Measurements from ENCODE around the gene ATP1A1.

ATP1A1 gene

DNA sequence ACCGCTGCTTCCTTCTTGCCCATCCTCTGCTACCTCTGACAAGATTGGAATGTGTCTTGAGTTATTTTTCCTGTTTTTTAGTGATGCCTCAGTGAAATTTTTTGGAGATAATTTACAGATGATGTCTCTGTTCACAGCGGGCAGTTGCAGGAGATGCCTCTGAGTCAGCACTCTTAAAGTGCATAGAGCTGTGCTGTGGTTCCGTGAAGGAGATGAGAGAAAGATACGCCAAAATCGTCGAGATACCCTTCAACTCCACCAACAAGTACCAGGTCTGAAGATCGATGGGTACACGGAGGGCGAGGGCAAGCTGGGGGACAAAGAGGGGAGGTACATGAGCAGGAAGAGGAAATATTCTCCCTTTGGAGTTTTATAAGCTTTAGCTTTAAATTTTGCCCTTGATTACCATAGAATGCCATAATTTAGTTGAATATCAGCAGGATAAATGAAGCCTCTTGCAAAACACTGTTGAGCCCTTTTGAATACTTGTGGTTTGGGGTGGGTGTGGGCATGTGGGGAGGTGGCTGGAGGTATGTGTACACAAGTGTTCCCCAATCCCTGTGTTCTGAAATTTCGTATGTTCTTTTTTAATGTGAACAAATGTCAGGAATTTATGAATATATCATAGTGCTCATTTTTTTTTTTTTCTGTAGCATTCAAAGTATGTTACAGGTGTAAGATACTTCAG is 19.8 kb downstream of the ATP1A1 start:
- no peak for DNase-seq

DNA sequence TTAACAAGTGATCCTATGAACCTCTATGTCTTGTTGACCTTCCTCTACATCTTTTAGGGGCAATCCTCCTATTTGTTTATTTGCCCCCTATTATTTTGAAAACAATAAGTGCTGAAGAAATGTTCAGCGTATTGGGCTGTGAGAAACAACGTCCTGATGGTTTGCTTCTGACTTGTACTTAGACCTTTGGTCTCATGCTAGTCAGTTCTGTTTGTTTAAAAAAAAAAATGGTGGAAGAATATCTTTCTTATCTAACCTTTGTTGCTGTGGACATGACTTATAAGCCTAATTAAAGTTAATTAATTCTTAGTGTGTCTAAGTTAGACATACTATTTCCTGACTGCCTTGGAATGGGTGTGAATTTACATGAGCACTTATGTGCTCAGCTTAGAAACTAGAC is 20.7 kb downstream of the ATP1A1 start:
- no peak for DNase-seq

DNA sequence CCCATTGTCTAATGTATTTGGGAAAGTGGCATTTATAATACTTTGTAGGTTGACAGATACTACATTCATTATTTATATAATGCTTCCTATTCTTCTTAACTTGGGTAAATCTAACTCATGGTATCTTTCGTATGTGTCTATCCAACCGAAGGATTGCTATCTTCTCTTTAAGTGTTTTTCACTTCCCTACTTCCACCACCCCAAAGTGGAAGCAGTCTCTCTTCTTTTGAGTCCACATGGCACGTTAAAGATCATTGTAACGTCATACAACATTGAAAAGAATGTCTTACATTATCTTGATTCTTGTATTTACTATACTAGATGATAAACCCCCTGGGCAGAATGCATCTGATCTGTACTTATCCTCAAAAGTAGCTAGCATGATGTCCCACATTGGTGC is 21.2 kb downstream of the ATP1A1 start:
- DNase-seq: no peak

DNA sequence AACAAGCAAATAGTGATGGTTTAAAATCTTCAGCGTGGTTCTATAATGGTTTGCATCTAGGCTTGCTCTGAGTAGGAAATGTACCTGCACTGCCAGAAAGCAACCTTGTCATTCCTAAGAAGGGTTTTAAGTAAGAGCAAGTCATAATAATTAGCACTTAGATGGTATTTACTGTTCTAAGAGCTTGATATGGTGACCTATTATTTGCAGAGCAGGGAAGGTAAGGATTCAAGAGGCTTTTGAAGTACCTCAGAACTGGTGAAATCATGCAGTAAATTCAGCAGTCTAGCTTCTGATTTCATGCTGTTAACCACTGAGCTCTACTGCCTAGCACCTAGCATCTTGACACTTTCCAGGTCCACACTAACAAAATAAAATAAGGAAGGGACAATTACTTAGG is 23.7 kb downstream of the ATP1A1 start:
- no peak for DNase-seq

DNA sequence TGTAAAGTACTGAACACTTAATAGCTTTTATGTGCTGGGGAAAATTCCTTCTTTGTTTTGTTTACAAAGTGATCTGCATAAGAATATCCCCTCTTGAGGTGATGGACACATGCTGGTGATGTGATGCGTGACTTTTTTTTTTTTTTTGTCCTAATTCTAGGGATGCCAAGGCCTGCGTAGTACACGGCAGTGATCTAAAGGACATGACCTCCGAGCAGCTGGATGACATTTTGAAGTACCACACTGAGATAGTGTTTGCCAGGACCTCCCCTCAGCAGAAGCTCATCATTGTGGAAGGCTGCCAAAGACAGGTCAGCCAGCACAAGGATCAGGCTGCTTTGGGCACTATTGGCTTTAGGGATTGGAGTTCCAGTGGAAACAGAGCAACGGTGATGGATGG is 24.7 kb downstream of the ATP1A1 start:
- no peak for DNase-seq

DNA sequence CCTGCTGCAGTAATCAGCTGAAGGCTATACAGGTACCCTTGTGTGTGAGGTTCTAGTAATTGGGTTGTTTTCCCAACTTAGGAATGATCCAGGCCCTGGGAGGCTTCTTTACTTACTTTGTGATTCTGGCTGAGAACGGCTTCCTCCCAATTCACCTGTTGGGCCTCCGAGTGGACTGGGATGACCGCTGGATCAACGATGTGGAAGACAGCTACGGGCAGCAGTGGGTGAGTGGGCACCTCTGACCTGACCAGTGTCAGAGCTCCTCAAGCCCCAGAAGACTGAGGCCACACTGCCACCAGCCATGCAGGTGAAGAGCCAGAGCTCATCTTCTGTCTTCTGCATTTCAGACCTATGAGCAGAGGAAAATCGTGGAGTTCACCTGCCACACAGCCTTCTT is 27.7 kb downstream of the ATP1A1 start:
- no peak for DNase-seq

DNA sequence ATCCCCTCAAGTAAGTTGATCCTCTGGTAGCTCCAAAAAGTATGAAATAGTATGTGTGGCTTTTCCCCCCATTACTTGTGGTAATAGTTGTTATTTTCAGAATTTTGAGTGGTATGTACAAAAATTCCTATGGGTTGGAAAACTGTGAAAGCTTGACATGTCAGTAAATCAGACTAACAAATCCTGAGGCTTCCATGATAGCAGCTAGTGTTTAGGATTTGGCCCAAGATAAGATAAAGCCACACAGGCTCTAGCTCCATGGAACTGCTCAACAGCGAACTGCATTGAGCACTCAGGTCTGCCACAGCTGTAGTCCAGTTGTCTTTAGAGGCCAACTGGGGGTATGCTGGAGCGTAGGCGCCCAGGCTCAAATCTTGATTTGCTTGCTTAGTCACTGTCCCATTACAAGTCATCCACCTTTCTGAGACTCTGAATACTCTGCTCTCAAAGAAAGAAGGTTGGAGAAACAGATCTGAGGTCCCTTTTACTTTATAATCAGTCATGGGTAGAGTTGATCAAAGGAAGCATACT is 28.7 kb downstream of the ATP1A1 start:
- no peak for DNase-seq

DNA sequence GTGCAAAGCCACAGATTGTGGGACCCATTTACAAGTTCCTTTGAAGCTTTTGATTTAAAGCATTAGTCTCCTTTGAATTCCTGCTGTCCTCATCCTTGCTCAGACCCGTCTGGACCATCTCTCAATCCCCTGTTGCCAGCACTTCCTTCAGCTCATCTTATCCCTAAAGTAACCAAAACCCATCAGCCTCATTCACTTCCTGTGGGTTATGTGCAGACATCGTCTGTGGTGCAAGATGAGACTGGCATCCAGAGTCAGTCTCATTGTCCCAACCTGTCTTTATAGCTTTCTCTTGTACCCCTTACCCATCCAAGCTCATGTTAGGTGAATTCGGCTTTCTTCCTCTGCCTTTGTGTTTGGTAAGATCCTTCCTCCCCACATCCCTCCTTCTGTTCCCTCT is 29.3 kb downstream of the ATP1A1 start:
- DNase-seq: no peak

DNA sequence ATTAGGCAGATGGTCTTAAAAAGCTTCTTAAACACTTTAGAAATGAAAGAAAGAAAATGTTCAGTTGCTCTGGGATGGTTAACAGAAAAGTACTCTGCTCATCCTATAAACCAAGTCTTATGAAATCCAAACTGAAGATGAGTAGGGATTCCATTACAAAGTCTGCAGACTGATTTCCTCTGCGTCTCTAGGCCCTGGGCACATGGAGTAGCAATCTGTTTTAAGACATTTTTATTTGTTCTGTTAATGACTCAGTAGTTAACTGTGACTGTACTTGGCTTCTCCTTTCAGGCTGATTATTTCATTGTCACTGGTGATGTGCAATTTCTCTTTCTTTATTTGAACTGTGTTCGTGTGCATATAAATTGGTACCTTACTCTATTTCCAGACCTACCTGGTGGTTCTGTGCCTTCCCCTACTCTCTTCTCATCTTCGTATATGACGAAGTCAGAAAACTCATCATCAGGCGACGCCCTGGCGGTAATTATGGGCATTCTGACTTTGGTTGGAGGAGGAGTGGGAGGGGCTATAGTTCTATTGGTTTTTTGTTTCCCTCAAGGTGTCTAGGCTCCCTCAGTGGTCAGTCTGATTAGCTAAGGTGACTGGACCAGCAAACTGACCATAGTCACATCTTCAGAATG is 30.6 kb downstream of the ATP1A1 start:
- DNase-seq: no peak

DNA sequence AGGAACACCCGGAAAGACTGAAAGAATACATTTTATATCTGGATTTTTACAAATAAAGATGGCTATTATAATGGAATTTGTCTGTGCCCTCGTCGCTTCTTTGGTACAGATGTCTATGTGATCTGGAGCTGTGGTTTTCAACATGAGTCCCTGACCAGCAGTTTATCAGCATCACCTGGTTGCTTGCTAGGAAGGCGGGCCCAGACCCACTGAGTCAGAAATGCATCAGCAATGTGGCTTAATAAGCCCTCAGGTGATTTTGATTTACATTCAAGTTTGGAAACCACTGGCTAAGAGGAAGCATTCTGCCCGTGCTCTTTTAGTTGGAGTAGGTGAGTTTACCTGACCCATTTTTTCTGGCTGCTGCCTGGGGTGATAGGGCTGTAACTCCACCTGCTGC is 31.7 kb downstream of the ATP1A1 start:
- no peak for DNase-seq

DNA sequence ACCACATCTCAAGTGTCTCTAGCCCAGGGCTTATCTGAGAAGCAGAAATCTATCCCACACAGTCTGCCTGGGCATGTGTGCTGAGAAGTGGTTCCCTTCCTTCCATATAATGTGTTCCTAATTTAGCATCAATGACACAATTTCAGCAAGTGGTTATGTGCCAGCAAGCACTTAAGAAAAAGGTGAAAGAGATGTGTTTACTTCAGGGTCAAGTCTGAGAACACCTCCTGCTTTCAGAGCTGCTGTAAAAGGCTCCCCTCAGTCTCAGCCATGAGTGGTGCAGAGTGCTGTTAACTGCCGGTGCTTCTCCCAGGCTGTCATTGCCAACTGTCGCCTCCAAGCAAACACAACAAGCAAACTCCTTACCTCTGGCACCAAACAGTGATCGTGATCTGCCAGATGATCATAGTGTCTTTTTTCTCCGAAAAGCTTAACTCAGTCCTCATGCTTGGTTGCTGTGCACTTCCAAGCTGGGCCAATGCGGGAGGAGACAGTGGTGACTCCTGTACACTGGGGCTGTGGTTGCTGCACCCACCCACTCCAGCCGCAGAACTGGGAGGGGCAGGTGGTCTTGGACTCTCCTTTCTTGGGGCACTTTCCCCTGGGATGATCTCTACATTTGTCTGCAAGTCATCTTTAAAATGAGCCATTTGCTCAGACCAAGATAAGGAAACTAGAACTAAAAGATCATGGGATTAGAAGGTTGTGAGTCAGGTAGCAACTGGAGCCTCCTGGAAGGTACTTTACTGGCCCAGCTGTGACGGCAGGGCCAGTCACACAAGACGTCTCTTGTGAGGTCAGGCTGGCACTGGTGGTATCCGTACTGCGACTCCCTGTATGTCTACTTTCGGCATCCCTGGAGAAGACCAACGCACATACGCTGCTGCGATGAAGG is 32.4 kb downstream of the ATP1A1 start:
- DNase-seq: no peak

DNA sequence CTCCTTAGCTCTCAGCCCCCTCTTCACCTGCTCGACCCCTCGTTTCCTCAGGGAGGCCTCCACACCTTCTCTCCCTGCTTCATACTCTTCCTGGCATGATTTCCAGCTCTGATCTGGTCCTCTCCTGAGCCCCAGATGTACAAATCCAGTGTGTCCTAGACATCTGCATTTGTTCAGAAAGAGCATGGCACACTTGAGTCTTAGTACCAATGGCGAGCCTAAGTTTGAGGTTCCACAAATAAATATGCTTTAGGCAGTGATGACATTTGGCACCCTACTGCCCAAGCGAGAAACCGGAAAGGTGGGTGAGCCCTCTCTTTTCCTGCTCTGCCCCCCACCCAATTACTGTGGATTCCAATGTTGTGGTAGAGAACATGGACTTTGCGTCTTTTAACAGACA is 34.0 kb downstream of the ATP1A1 start:
- no peak for DNase-seq

DNA sequence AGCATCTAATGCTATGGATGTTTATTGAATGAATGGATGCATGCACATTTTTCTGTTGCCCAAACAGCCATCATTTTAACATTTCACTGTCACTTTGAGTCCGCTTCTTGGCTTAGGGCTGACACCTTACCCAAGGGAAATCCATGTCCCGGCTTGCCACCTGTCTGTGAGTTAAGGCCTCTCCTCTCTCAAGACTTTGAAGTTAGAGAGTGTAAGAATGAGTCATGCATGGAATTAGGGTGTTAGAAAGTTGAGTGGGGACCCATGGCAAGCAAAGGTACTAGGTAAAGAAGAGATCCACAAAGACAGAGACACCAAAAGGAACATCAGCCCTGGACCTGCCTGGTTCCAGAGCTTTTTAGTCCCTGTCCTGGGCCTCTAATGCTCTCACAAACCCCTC is 35.1 kb downstream of the ATP1A1 start:
- DNase-seq: no peak

DNA sequence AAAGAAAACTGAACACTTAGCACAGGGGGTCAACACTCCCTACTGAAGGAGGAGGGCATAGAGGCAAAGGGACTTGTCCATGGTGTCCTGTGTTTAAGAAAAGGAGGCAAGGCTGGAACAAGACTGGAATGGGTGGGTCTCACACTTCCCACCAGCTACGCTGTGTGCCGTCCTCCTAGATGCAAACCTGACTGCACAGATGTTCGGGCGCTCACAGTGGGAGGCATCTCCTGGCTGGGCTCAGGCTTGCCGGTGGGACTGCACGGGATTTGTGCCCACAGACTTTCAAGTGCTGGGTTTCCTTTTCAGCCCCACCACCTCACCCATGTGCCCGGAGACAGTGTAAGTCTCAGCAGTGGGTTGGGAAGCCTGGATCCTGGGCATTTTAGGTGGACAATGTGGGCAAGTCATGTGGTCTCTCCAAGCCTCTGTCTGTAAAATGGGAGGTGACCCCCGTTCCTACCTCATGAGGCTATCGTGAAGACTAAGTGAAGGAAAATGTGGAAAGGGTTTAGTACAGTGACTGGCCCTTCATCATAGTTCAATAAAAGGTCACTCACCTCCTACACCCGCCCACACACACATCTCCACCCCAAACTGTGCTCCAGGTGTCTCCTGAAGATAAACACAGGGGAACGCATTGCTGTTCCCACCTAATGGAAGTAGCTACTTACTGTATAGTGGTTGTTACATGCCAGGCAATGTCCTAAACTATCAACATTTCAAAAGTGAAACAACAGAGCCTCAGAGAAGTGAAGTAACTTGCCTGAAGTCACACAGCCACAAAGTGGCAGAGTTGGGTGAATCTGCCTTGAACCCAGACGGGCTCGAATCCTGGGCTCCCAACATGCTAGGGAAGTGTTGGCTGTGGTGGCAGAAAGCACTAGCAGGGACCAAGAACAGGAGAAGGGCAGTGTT is 36.0 kb downstream of the ATP1A1 start:
- DNase-seq: no peak

DNA sequence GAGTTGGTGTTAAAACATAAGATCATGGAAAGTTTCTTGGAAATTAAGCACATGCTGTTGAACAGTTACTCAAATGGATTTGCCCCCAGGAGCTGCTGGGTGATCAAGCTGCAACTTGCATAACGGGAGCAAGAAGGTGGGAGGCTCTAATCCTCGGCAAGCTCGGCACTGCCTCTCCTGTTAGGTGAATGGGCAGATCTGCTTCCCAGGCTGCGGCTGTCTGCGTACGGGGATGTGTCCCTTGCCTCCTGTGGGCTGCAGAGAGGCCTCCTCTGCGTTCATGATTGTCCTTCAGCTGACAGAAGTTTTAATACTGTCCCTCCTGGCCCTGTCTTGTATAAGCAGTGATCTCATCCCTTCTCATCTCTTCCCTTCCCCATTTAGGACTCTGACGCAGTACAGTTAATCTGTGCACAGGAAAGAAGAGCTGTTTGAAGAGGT is 36.7 kb downstream of the ATP1A1 start:
- DNase-seq: no peak

DNA sequence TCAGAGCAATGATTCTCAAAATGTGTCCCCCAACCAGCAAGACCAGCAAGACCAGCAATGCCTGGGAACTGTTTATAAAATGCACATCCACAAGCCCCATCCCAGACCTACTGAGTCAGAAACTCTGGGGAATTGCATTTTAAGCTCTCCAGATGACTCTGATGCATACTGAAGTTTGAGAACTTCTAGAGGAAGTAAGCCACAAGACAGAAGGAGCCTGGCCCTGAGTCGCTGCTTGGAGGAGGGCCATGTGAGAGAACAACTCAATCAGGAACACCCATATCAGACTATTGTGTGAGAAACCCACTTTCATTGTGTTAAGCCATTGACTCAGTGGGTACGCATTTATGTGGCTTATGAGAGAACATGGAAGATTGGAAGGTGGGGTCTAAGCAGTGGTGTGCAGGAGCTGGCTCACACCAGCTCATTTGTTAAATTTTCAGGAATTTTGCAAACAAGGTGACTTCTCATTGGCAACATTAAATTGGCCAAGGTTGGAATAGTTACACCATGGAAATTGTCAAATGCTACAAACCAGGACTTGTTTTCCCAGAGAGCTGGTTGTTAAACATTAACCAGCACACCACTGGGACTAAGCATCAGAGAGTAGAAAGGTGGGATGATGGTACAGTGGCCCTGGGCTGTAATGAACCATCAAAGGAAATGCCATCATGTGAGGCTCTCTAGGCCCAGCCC is 38.9 kb downstream of the ATP1A1 start:
- DNase-seq: no peak

DNA sequence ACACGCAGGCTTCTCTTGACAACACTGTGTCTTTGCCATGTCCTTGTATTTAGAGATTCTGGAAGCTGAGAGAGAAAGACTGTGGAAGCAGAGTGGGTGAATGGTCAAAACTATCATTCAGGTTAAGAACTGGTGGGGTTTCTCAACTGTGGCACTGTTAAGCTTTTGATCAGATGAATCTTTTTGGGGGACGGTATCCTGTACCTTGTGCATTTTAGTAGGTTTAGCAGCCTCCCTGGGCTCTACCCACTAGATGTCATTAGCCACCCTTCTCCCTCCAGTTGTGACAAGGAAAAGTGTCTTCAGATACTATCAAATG is 39.4 kb downstream of the ATP1A1 start:
- DNase-seq: no peak

DNA sequence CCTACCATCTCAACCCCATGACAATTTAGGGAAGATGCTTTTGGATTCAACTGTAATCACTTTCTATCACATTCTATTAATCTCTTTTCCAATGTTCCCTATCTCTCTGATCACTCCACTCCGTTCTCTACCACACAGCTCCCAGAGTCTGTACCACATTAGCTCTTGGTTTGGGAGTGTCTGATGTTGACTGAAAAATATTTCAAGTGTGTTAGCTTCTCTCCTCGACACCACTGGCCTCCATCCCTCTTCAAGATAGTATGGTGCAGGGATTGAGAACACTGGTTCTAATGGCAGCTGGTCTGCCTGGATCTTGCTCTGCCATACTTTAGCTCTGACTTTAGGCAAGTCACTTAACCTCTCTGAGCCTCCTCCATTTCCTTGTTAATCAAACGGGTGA is 39.9 kb downstream of the ATP1A1 start:
- no peak for DNase-seq

DNA sequence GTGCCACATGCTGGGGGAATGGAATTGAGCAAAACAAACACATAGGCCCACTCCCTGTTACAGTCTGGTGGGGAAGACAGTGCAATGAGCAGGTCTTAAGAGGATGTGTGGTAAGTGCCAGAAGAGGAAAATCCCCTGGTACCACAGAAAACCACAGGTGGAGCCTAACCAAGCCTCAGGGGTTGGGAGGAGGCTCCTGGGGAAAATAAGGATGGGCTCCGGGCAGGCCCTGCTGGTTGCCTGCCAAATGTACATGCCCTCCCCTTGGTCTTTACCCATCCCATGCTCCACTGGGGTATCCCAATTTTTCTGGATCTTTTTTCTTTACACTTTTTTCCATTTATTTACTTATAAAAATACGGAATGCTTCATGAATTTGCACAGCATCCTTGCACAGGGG is 40.4 kb downstream of the ATP1A1 start:
- no peak for DNase-seq

DNA sequence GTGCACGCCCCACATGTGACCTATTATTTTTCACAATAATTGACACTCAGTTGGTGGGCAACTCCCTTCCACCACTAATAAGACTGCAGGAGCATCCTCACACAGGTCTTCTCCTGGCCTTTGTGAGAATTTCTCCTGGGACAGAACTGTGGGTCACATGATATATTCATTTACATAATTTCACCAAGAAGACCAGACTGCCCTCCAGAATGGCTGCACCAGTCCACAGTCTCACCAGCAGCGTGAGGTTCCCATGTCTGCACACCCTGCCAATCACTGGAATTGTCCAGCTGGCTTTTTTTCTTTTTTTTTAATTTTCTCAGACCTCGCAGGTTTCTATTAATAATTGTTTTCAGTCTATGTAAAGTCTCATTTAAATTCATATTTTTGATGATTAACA is 41.3 kb downstream of the ATP1A1 start:
- DNase-seq: no peak

DNA sequence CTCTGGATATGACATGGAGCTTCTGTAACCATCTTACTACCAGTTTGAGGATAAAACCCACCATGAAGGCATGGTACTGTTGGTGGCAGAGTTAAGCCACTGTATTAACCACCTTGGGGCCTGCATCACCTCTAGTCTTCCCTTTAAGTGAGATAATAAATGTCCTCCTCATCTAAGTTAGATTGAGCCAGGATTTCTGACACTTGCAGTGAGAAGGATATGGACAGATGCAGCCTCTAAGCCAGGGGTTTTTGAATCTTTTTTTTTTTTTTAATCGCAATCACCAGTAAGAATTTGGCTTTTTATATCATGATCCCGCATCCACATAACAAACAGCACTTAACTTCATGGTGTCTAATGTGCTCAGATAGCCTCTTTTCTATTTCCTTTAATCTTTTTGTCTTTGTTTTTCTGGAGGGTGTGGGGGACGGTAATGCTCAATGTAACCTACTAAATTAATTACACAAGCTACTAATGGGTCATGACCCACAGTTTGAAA is 42.2 kb downstream of the ATP1A1 start:
- DNase-seq: no peak

Data from GOT3 (cell line).